Activated T-helper 1 cell treated with anti-CD3 and anti-CD28 coated beads, Interleukin-12 subunit alpha, Interleukin-12 subunit beta, Interleukin-2, Interleukin-4 antibody, amounts not matched to agents 30 ng/mL and 10 ng/mL and 1 ng/mL, durations not matched to agents 14 hours and 24 hours and 36 hours (primary cell): Measurements from ENCODE around the gene VAV3. TPM values are rescaled to one million over a fixed set of nuclear protein-coding genes. Genes with fewer than 3 reads are reported as not detected.
"Not testable (repeated sequence)": the region's sequence is repeated elsewhere in the genome, so short reads cannot be mapped to it uniquely, and the experiment has no call there.

Experiments
- DNase-seq: peaks from one replicate; pipeline ENCODE4 v3.0.0; 2021; ENCODE audit warnings: low spot score
- H3K27ac Mint-ChIP-seq: one replicate; pipeline ENCODE4 v1.8.0; 2021; ENCODE audit warnings: mild to moderate bottlenecking, mixed read lengths
- H3K27me3 Mint-ChIP-seq: one replicate; pipeline ENCODE4 v1.8.0; 2022; ENCODE audit warnings: mild to moderate bottlenecking, moderate library complexity, mixed read lengths; ENCODE audit not compliant: insufficient read depth
- H3K36me3 Mint-ChIP-seq: one replicate; pipeline ENCODE4 v1.8.0; 2021; ENCODE audit warnings: low read depth, mixed read lengths
- H3K4me1 Mint-ChIP-seq: one replicate; pipeline ENCODE4 v1.8.0; 2021; ENCODE audit warnings: low read depth, mixed read lengths
- H3K4me3 Mint-ChIP-seq: one replicate; pipeline ENCODE4 v1.8.0; 2021; ENCODE audit warnings: mild to moderate bottlenecking, moderate library complexity, mixed read lengths
- H3K9me3 Mint-ChIP-seq: one replicate; pipeline ENCODE4 v1.8.0; 2021; ENCODE audit warnings: mixed read lengths
- intact Hi-C: fragments of 100-400 bp; cut with micrococcal nuclease; formaldehyde crosslinking; loops from one replicate; pipeline ENCODE4 v1.15.1; 2024
- total RNA-seq: library from RNA; stranded (reverse); gene quantifications from 2 replicates; pipeline ENCODE4 v1.2.3, GENCODE V29; 2022

Gene VAV3
- total RNA-seq, 1 donor from 2014 or later: 5.3 TPM

DNA sequence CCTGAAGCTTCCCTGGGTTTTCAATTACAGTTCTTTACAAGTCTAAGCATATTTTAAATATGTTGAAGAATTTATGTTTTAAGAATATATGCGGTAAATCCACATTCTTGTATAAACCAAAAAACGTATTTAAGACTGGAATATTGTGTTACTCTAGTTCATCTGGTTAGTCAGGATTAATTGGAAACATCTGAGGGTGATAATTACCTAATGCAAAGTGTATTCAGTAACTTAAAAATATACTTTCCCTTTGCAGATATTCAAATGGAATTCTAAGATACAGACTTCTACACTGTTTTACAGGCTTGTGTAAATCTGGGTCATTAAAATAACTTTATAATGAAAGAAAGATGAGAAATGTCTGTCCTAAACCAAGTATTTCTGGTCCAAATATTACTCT, 302.0 kb downstream of the VAV3 start:
- Mint-ChIP-seq H3K4me3 (no peak overlapping the region), H3K36me3 (no peaks in the 10 kb centered on the region), H3K27ac (no peak overlapping the region), H3K9me3 (no peaks in the 10 kb centered on the region), H3K4me1 (no peaks in the 10 kb centered on the region), H3K27me3 (no peaks in the 10 kb centered on the region)
- no peak for DNase-seq
- intact Hi-C loops: no loop called here

- no peaks in the 10 kb centered on the region for H3K4me1 Mint-ChIP-seq
- H3K9me3 Mint-ChIP-seq: no peaks in the 10 kb centered on the region
- intact Hi-C loops: no loop called here
- H3K4me3 Mint-ChIP-seq: no peak overlapping the region
- no peak for DNase-seq
- no peaks in the 10 kb centered on the region for H3K27me3 Mint-ChIP-seq
- no peak overlapping the region for H3K27ac Mint-ChIP-seq
- H3K36me3 Mint-ChIP-seq: no peaks in the 10 kb centered on the region
Measured at GRCh38 chr1:107661158-107661557, 303.8 kb downstream of the VAV3 start.

- intact Hi-C loops: no loop called here
- Mint-ChIP-seq H3K4me3 (no peak overlapping the region), H3K4me1 (no peaks in the 10 kb centered on the region), H3K9me3 (no peaks in the 10 kb centered on the region), H3K27me3 (no peaks in the 10 kb centered on the region), H3K27ac (no peak overlapping the region), H3K36me3 (no peaks in the 10 kb centered on the region)
- no peak for DNase-seq
Measured at GRCh38 chr1:107659961-107660360, 305.0 kb downstream of the VAV3 start.

DNA sequence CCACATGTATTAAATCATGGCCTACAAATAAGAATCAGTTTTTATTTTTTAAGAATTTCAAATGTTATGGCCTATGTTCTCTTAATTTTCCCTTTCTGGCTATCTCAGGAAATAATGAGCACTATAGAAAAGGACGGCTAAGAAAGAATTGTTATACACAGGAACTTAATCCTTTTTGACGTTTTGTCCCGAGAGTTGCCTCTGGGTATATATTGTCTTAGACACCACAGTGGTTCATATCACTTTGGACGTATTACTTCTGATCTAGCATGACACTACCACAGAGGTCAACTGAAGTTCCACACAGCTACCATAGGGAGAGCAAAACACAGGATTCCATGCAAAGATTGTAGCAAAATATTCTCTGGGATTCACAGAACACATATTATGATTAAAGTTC, 307.6 kb downstream of the VAV3 start:
- no peak for DNase-seq
- Mint-ChIP-seq H3K4me3 (no peak overlapping the region), H3K9me3 (no peaks in the 10 kb centered on the region), H3K27ac (no peak overlapping the region), H3K4me1 (no peaks in the 10 kb centered on the region), H3K36me3 (no peaks in the 10 kb centered on the region), H3K27me3 (peaks cover 2% of the 10 kb centered on the region)
- intact Hi-C loops: no loop called here

GRCh38 chr1:107653765-107654164, 311.2 kb downstream of the VAV3 start:
- Mint-ChIP-seq H3K36me3 (no peaks in the 10 kb centered on the region), H3K4me1 (no peaks in the 10 kb centered on the region), H3K27ac (no peak overlapping the region), H3K4me3 (no peak overlapping the region), H3K9me3 (no peaks in the 10 kb centered on the region), H3K27me3 (peaks cover 2% of the 10 kb centered on the region)
- intact Hi-C loops: no loop called here
- DNase-seq: no peak

- no peak for DNase-seq
- H3K27me3 Mint-ChIP-seq: peaks cover 2% of the 10 kb centered on the region
- no peaks in the 10 kb centered on the region for H3K4me1 Mint-ChIP-seq
- H3K27ac Mint-ChIP-seq: no peak overlapping the region
- no peak overlapping the region for H3K4me3 Mint-ChIP-seq
- intact Hi-C loops: no loop called here
- H3K9me3 Mint-ChIP-seq: no peaks in the 10 kb centered on the region
- no peaks in the 10 kb centered on the region for H3K36me3 Mint-ChIP-seq
Measured at GRCh38 chr1:107653005-107653404, 312.0 kb downstream of the VAV3 start.

GRCh38 chr1:107650825-107651224, 314.2 kb downstream of the VAV3 start:
- H3K27ac Mint-ChIP-seq, H3K4me1 Mint-ChIP-seq, H3K36me3 Mint-ChIP-seq, H3K27me3 Mint-ChIP-seq, DNase-seq, H3K4me3 Mint-ChIP-seq, H3K9me3 Mint-ChIP-seq, intact Hi-C loops: not testable (repeated sequence)

GRCh38 chr1:107649023-107649422, 316.0 kb downstream of the VAV3 start:
- Mint-ChIP-seq H3K27ac (no peak overlapping the region), H3K9me3 (no peaks in the 10 kb centered on the region), H3K4me1 (no peaks in the 10 kb centered on the region), H3K36me3 (no peaks in the 10 kb centered on the region), H3K27me3 (peaks cover 2% of the 10 kb centered on the region), H3K4me3 (no peak overlapping the region)
- no peak for DNase-seq
- intact Hi-C loops: no loop called here

GRCh38 chr1:107648071-107648470, 316.9 kb downstream of the VAV3 start:
- H3K36me3 Mint-ChIP-seq: no peaks in the 10 kb centered on the region
- H3K4me3 Mint-ChIP-seq: no peak overlapping the region
- no peak for DNase-seq
- H3K27me3 Mint-ChIP-seq: peaks cover 2% of the 10 kb centered on the region
- H3K4me1 Mint-ChIP-seq: no peaks in the 10 kb centered on the region
- H3K27ac Mint-ChIP-seq: no peak overlapping the region
- intact Hi-C loops: no loop called here
- no peaks in the 10 kb centered on the region for H3K9me3 Mint-ChIP-seq

- intact Hi-C loops: no loop called here
- no peaks in the 10 kb centered on the region for H3K27me3 Mint-ChIP-seq
- no peak overlapping the region for H3K4me3 Mint-ChIP-seq
- H3K27ac Mint-ChIP-seq: no peak overlapping the region
- H3K36me3 Mint-ChIP-seq: no peaks in the 10 kb centered on the region
- no peak for DNase-seq
- H3K4me1 Mint-ChIP-seq: no peaks in the 10 kb centered on the region
- H3K9me3 Mint-ChIP-seq: no peaks in the 10 kb centered on the region
Measured at GRCh38 chr1:107647012-107647411, 318.0 kb downstream of the VAV3 start.

DNA sequence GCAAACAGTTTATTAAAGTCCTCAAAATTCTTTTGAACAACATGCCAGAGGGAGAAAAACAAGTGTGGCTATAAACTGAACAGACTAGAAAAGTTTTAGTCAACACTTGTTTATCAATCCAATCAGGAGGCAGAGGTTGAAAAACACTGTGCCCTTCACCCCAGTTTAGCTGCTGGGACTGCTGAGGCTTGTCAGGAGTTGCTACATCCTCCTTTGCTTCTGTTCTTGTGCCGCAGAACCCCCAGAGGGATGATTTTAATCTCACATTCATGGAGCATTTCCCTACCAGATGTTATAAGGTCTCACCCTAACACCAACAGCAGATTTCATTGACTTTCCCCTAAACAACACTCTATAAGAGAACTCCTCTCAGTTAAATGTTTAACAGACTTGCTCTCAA, 321.2 kb downstream of the VAV3 start:
- no peak for DNase-seq
- H3K4me1 Mint-ChIP-seq: no peaks in the 10 kb centered on the region
- H3K36me3 Mint-ChIP-seq: no peaks in the 10 kb centered on the region
- H3K4me3 Mint-ChIP-seq: no peak overlapping the region
- intact Hi-C loops: no loop called here
- H3K9me3 Mint-ChIP-seq: no peaks in the 10 kb centered on the region
- no peaks in the 10 kb centered on the region for H3K27me3 Mint-ChIP-seq
- H3K27ac Mint-ChIP-seq: no peak overlapping the region

DNA sequence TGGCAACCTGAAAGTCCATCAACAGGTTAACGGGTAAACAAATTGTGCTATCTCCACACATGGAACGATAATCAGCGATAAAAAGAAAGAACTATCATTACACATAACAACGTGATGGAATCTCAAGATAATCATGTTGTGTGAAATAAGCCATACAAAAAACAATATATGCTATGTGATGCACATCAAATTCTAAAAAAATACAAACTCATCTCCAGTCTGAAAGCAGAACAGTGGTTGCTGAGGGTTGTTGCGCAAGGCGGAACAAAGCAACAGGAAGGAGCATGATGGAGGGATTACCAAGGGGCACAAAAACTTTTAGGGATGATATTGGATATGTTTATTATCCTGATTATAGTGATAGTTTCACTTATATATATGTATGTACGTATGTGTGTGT, 324.8 kb downstream of the VAV3 start:
- no peak for DNase-seq
- H3K9me3 Mint-ChIP-seq: no peaks in the 10 kb centered on the region
- H3K27ac Mint-ChIP-seq: no peak overlapping the region
- intact Hi-C loops: no loop called here
- no peaks in the 10 kb centered on the region for H3K4me1 Mint-ChIP-seq
- no peaks in the 10 kb centered on the region for H3K27me3 Mint-ChIP-seq
- no peaks in the 10 kb centered on the region for H3K36me3 Mint-ChIP-seq
- H3K4me3 Mint-ChIP-seq: no peak overlapping the region

GRCh38 chr1:107637101-107637500, 327.9 kb downstream of the VAV3 start:
- intact Hi-C loops: no loop called here
- H3K27me3 Mint-ChIP-seq: no peaks in the 10 kb centered on the region
- H3K4me3 Mint-ChIP-seq: no peak overlapping the region
- no peaks in the 10 kb centered on the region for H3K9me3 Mint-ChIP-seq
- H3K4me1 Mint-ChIP-seq: no peaks in the 10 kb centered on the region
- no peak overlapping the region for H3K27ac Mint-ChIP-seq
- no peak for DNase-seq
- no peaks in the 10 kb centered on the region for H3K36me3 Mint-ChIP-seq

GRCh38 chr1:107633596-107633995, 331.4 kb downstream of the VAV3 start:
- Mint-ChIP-seq H3K27ac (no peak overlapping the region), H3K27me3 (no peaks in the 10 kb centered on the region), H3K4me1 (no peaks in the 10 kb centered on the region), H3K36me3 (no peaks in the 10 kb centered on the region), H3K4me3 (no peak overlapping the region), H3K9me3 (no peaks in the 10 kb centered on the region)
- intact Hi-C loops: no loop called here
- no peak for DNase-seq
